CD4-positive, CD25-positive, alpha-beta regulatory T cell (primary cell): ENCODE measurements around the gene UMAD1. TPM values are rescaled to one million over a fixed set of nuclear protein-coding genes. Genes with fewer than 3 reads are reported as not detected.
"Not testable (repeated sequence)": the region's sequence is repeated elsewhere in the genome, so short reads cannot be mapped to it uniquely, and the experiment has no call there.

Experiments used
- ATAC-seq, 2 donors: fragments of 150-1000 bp; cut with Tn5 transposase; one replicate each; pipeline ENCODE4 v1.10.0; 2021; ENCODE audit warnings: low read depth in 2 of 2, moderate number of reproducible peaks in 2 of 2, moderate library complexity in 1 of 2
- DNase-seq, 3 donors: peaks; one replicate each; pipeline versions ENCODE4 v3.0.0 to v3.0.0-alpha.2; 2012 to 2022; ENCODE audit warnings: mixed read lengths in 1 of 3
- H3K27ac ChIP-seq: one replicate; pipeline ENCODE4 v1.7.0; 2013; ENCODE audit warnings: mild to moderate bottlenecking, low read length; ENCODE audit not compliant: insufficient read depth, poor library complexity, severe bottlenecking
- H3K27me3 ChIP-seq: one replicate; pipeline ENCODE4 v1.7.0; 2013; ENCODE audit warnings: low read length; ENCODE audit not compliant: control insufficient read depth, insufficient read depth
- H3K36me3 ChIP-seq: one replicate; pipeline ENCODE4 v1.7.0; 2013; ENCODE audit warnings: mild to moderate bottlenecking, low read length, moderate library complexity; ENCODE audit not compliant: control insufficient read depth, insufficient read depth
- H3K4me1 ChIP-seq: 2 replicates; pipeline ENCODE4 v1.7.0; 2013; ENCODE audit warnings: mild to moderate bottlenecking, low read length; ENCODE audit not compliant: insufficient read depth, control insufficient read depth, poor library complexity, severe bottlenecking
- H3K4me3 ChIP-seq: one replicate; pipeline ENCODE4 v1.7.0; 2013; ENCODE audit warnings: low read depth, mild to moderate bottlenecking, low read length, moderate library complexity
- H3K9me3 ChIP-seq, 2 experiments: 1 replicate in 1 of 2; 2 replicates in 1 of 2; pipeline ENCODE4 v1.7.0; 2013; ENCODE audit warnings: low read length in 2 of 2, mild to moderate bottlenecking in 1 of 2, moderate library complexity in 1 of 2; ENCODE audit not compliant: control insufficient read depth in 2 of 2
- H3K27ac Mint-ChIP-seq, 3 donors: one replicate each; pipeline ENCODE4 v1.8.0; 2020 to 2022; ENCODE audit warnings: mild to moderate bottlenecking in 3 of 3, mixed read lengths in 3 of 3, moderate library complexity in 2 of 3
- H3K27me3 Mint-ChIP-seq: one replicate; pipeline ENCODE4 v1.8.0; 2022; ENCODE audit warnings: mild to moderate bottlenecking, mixed read lengths
- H3K36me3 Mint-ChIP-seq: one replicate; pipeline ENCODE4 v1.8.0; 2020; ENCODE audit warnings: mixed read lengths
- H3K4me1 Mint-ChIP-seq, 4 donors: one replicate each; pipeline ENCODE4 v1.8.0; 2020 to 2022; ENCODE audit warnings: mixed read lengths in 4 of 4, mild to moderate bottlenecking in 1 of 4
- H3K4me3 Mint-ChIP-seq, 4 donors: one replicate each; pipeline ENCODE4 v1.8.0; 2020 to 2022; ENCODE audit warnings: mild to moderate bottlenecking in 4 of 4, mixed read lengths in 4 of 4, moderate library complexity in 3 of 4
- H3K9me3 Mint-ChIP-seq, 7 donors: one replicate each; pipeline ENCODE4 v1.8.0; 2020 to 2022; ENCODE audit warnings: mixed read lengths in 7 of 7, mild to moderate bottlenecking in 3 of 7, moderate library complexity in 2 of 7
- polyA plus RNA-seq, 4 donors: library from polyadenylated mRNA; unstranded; fragments of 300-500 nt; fragmentation: Illumina TruSeq; gene quantifications; one replicate each; pipeline ENCODE4 v1.2.3, GENCODE V29; 2021
- total RNA-seq: library from RNA; stranded (reverse); gene quantifications from one replicate; pipeline ENCODE4 v1.2.3, GENCODE V29; 2022

The UMAD1 gene
- total and polyA plus RNA-seq, 5 donors from 2014 or later, result 21.5 to 37.3 (median 31.9) TPM

DNA sequence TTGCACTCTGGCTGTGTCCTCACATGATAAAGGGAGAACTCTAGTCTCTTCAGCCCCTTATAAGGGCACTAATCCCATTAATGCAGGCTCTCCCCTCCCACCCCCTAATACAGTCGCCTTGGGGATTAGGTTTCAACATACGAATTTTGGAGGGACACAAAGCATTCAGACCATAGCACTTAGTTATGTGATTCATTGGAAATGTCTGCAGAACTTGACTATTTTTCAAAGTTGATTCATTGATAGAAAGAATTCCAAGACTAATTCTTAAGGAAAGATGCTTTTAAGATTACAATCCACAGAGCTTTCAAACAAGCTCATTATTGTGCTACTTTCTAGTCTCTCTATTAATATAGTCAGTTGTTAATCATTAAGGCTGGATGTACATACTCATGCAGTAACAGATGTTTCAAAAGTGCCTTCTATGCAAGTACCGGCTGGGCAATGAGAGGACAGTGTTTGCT is 163.2 kb downstream of the UMAD1 start:
- Mint-ChIP-seq H3K4me3 (no peak overlapping the region), H3K27ac (peak overlapping the region in 1 of 3 donors; percentile 53), H3K9me3 (no peaks in the 10 kb centered on the region), H3K4me1 (no peaks in the 10 kb centered on the region), H3K27me3 (no peaks in the 10 kb centered on the region), H3K36me3 (peaks cover 5% of the 10 kb centered on the region)
- Histone ChIP-seq H3K4me3 (no peak overlapping the region), H3K4me1 (no peaks in the 10 kb centered on the region), H3K27ac (no peak overlapping the region), H3K27me3 (no peaks in the 10 kb centered on the region), H3K9me3 (no peaks in the 10 kb centered on the region), H3K36me3 (peaks cover 5% of the 10 kb centered on the region)
- no peak for DNase-seq
- no peak for ATAC-seq

DNA sequence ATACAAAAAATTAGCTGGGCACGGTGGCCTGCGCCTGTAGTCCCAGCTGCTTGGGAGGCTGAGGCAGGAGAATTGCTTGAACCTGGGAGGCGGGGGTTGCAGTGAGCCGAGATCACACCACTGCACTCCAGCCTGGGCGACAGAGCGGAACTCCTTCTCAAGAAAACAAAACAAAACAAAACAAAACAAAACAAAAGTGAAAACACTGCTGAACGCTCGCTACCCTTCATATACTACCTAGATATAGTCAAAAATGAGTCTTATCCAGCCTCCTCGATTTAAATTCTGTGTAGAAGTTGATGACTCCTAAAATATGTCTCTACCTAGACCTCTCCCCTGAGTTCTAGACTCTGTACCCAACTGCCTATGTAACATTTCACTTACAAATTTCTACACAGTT is 164.3 kb downstream of the UMAD1 start:
- not testable (repeated sequence) for H3K9me3 Mint-ChIP-seq, H3K4me3 Mint-ChIP-seq, H3K4me1 Mint-ChIP-seq, H3K27me3 Mint-ChIP-seq, H3K4me1 ChIP-seq, H3K36me3 ChIP-seq, DNase-seq, H3K36me3 Mint-ChIP-seq, H3K27ac ChIP-seq, ATAC-seq, H3K27ac Mint-ChIP-seq, H3K9me3 ChIP-seq, H3K27me3 ChIP-seq, H3K4me3 ChIP-seq

GRCh38 chr7:7805511-7806153 is 165.1 kb downstream of the UMAD1 start:
- H3K4me3 Mint-ChIP-seq, result no peak overlapping the region
- Histone ChIP-seq H3K4me3 (no peak overlapping the region), H3K27ac (no peak overlapping the region), H3K36me3 (peaks cover 5% of the 10 kb centered on the region), H3K4me1 (no peaks in the 10 kb centered on the region), H3K9me3 (no peaks in the 10 kb centered on the region), H3K27me3 (no peaks in the 10 kb centered on the region)
- ATAC-seq (no peak), DNase-seq (no peak)
- H3K27me3 Mint-ChIP-seq, result no peaks in the 10 kb centered on the region
- H3K4me1 Mint-ChIP-seq, result peaks cover 0 to 2% (median 0%) of the 10 kb centered on the region in 4 donors
- no peak overlapping the region for H3K27ac Mint-ChIP-seq
- H3K9me3 Mint-ChIP-seq, result no peaks in the 10 kb centered on the region
- peaks cover 5% of the 10 kb centered on the region for H3K36me3 Mint-ChIP-seq

- Histone ChIP-seq H3K36me3 (no peaks in the 10 kb centered on the region), H3K9me3 (no peaks in the 10 kb centered on the region), H3K27me3 (no peaks in the 10 kb centered on the region), H3K4me3 (no peak overlapping the region), H3K4me1 (no peaks in the 10 kb centered on the region), H3K27ac (no peak overlapping the region)
- Mint-ChIP-seq H3K9me3 (no peaks in the 10 kb centered on the region), H3K36me3 (peaks cover 8% of the 10 kb centered on the region), H3K4me3 (no peak overlapping the region), H3K27ac (no peak overlapping the region), H3K4me1 (peaks cover 0 to 13% (median 3%) of the 10 kb centered on the region in 4 donors), H3K27me3 (no peaks in the 10 kb centered on the region)
- ATAC-seq (no peak), DNase-seq (no peak)
Observed at GRCh38 chr7:7808156-7808555, 167.6 kb downstream of the UMAD1 start.

DNA sequence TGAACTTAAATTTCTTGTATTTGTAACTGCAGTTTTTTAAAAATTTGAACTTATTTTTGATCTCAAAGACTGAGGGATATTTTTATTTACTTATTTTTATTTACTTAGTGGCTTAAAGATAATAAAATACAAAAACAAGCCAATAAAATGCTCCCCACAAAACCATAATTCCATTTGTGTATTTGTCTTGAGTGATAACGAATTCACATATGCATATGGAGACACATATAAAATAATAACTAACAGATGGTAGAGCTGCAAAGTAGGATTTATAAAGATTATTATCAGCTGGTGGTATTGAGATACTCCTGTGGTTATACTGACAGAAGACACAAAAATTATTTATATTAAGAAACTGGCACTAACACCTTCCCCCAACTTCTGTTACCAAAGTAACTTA is 168.1 kb downstream of the UMAD1 start:
- Histone ChIP-seq H3K36me3 (no peaks in the 10 kb centered on the region), H3K27ac (no peak overlapping the region), H3K27me3 (no peaks in the 10 kb centered on the region), H3K4me3 (no peak overlapping the region), H3K9me3 (no peaks in the 10 kb centered on the region), H3K4me1 (no peaks in the 10 kb centered on the region)
- H3K27ac Mint-ChIP-seq, result no peak overlapping the region
- no peaks in the 10 kb centered on the region for H3K27me3 Mint-ChIP-seq
- H3K9me3 Mint-ChIP-seq, result no peaks in the 10 kb centered on the region
- H3K36me3 Mint-ChIP-seq, result peaks cover 8% of the 10 kb centered on the region
- no peak for DNase-seq
- ATAC-seq, result no peak
- H3K4me1 Mint-ChIP-seq, result peaks cover 0 to 13% (median 3%) of the 10 kb centered on the region in 4 donors
- H3K4me3 Mint-ChIP-seq, result no peak overlapping the region

GRCh38 chr7:7810380-7810779 is 169.8 kb downstream of the UMAD1 start:
- H3K9me3 ChIP-seq, result no peaks in the 10 kb centered on the region
- no peaks in the 10 kb centered on the region for H3K27me3 ChIP-seq
- H3K4me3 Mint-ChIP-seq, result no peak overlapping the region
- peaks cover 4 to 19% (median 10%) of the 10 kb centered on the region in 4 donors for H3K4me1 Mint-ChIP-seq
- no peak for DNase-seq
- H3K27me3 Mint-ChIP-seq, result no peaks in the 10 kb centered on the region
- H3K27ac ChIP-seq, result no peak overlapping the region
- no peak for ATAC-seq
- H3K36me3 ChIP-seq, result no peaks in the 10 kb centered on the region
- peaks cover 3% of the 10 kb centered on the region for H3K36me3 Mint-ChIP-seq
- H3K27ac Mint-ChIP-seq, result no peak overlapping the region
- no peak overlapping the region for H3K4me3 ChIP-seq
- H3K4me1 ChIP-seq, result peaks cover 1% of the 10 kb centered on the region
- no peaks in the 10 kb centered on the region for H3K9me3 Mint-ChIP-seq

DNA sequence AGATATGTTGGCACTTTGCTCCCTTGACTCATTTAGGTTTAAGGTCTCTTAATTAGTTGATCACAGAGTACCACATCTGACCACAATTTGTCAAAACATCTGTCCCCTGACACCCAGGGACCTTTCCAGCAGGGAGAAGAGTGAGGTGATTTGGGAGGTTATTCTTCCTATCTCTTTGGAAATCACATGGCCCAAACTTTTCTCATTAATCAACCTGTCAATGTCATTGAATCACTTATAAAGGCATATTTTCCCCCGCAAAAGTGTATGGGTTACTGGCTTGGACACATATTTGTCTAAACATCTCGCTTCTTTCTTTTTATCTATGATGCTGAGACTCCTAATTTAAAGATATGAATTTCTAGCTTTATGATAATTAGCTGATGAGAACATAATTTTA is 170.3 kb downstream of the UMAD1 start:
- no peak for ATAC-seq
- Mint-ChIP-seq H3K27me3 (no peaks in the 10 kb centered on the region), H3K9me3 (no peaks in the 10 kb centered on the region), H3K4me1 (peaks cover 4 to 24% (median 15%) of the 10 kb centered on the region in 4 donors), H3K36me3 (peaks cover 3% of the 10 kb centered on the region), H3K27ac (peak overlapping the region in 1 of 3 donors; percentile 19), H3K4me3 (no peak overlapping the region)
- Histone ChIP-seq H3K9me3 (no peaks in the 10 kb centered on the region), H3K4me1 (peaks cover 6% of the 10 kb centered on the region), H3K27ac (no peak overlapping the region), H3K36me3 (no peaks in the 10 kb centered on the region), H3K27me3 (no peaks in the 10 kb centered on the region), H3K4me3 (no peak overlapping the region)
- no peak for DNase-seq

GRCh38 chr7:7812112-7812511 is 171.6 kb downstream of the UMAD1 start:
- ATAC-seq (no peak), DNase-seq (no peak)
- Histone ChIP-seq H3K9me3 (no peaks in the 10 kb centered on the region), H3K36me3 (no peaks in the 10 kb centered on the region), H3K27ac (no peak overlapping the region), H3K27me3 (no peaks in the 10 kb centered on the region), H3K4me3 (no peak overlapping the region), H3K4me1 (peaks cover 16% of the 10 kb centered on the region)
- Mint-ChIP-seq H3K4me1 (peaks cover 9 to 36% (median 28%) of the 10 kb centered on the region in 4 donors), H3K27me3 (no peaks in the 10 kb centered on the region), H3K36me3 (peaks cover 3% of the 10 kb centered on the region), H3K9me3 (no peaks in the 10 kb centered on the region), H3K4me3 (no peak overlapping the region), H3K27ac (no peak overlapping the region)
